ENCODE results near the gene CAP2.

The CAP2 gene

GRCh38 chr6:17474289-17474688 lies 80.9 kb downstream of the CAP2 start:
- DNase-seq (ENCODE audit: low read depth in 2 of 2): no peak

DNA sequence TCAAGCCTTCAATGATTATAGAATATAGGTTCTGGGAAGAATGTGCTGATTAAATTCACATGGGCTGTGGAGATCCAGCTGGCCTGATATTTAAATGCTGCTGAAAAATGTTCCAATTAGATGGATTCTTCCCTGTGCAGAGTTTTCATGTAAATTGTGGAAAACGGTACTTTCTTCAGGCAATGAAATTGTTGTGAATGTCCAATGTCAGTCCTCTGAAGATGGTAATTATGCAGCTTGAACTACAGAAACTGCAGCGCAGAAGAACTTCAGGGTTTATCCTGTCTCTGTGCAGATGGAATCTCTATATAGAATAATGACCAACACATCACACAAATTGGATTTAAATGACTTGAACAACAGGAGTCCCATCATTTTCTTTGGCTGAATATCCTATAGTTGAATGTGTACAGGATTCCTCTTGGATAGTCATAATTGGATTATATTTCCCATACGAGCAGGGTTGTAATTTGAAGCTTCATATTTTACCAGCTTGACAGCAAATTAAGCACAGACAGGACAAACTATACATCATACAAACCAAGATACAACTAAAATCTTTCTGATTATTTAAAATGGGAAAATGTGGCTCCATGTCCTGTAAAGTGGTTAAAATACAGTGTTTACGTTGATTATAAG lies 82.3 kb downstream of the CAP2 start:
- DNase-seq (ENCODE audit: low read depth in 2 of 2): no peak

DNA sequence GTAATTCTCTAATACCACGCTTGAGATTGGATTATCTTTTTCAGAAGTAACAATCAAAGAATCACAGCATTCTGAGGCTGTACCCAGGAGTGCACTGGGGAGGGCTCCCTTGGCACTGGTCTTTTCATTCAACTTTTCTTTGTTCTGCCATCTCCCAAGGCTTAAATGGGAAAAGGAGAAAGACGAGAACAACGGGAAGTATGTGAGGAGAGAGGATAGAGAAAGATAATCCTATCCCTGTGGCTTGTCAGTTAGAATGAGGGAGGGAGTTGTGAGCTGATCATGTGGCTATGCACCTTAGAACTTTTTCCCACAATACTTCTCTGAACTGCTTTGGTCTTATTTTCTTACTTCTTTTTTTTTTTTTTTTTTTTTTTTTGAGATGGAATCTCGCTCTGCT lies 83.1 kb downstream of the CAP2 start:
- no peak for DNase-seq (ENCODE audit: low read depth in 2 of 2)

DNA sequence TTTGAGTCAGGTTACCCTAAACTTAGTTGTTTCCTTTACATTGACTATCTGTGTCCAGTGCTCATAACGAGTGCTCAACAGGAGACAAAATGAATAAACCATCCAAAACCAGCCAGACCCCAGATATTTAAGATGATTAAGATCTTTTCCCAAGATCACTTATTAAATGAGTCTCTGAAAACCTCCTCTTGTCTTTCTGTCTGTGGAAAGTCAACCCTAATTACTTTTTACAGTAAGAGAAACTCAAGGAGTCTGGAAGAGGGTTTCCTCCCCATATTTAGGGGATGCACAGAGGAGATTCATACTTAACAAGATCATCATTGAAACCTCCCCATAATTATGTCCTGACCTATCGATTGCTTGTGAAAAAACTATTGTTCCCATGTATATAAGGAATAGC lies 84.0 kb downstream of the CAP2 start:
- DNase-seq (ENCODE audit: low read depth in 2 of 2): no peak

DNA sequence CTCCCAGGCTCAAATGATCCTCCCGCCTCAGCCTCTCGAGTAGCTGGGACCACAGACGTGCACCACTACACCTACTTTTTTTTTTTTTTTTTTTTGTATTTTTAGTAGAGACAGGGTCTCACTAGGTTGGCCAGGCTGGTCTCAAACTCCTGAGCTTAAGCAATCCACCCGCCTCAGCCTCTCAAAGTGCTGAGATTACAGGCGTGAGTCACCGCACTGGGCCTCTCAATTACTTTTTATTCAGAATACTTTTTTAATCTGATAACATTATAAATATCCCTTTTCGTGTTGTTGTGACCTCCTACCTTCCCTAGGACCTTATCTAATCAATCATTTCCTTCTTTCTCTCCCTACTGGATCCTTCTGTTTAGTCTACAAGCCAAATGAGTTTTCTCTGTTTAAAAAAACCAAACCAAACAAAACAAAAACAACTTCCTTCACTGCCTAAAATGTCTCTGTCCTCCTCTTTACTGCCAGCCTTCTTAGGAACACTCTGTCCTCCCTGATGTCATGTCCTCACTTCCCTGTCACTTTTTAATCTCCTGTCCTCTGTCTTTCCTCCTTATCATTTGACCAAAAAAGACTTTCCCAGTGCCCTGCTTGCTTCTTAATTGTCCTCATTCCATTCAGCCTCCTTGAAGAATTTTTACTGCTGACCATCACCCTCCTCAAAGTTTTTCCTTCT lies 85.0 kb downstream of the CAP2 start:
- DNase-seq (ENCODE audit: low read depth in 2 of 2): no peak

- DNase-seq (ENCODE audit: low read depth in 2 of 2): no peak
Observed at GRCh38 chr6:17478946-17479345, 85.6 kb downstream of the CAP2 start.

- DNase-seq (ENCODE audit: low read depth in 2 of 2): no peak
Observed at GRCh38 chr6:17480476-17480875, 87.1 kb downstream of the CAP2 start.

- DNase-seq (ENCODE audit: low read depth in 2 of 2): no peak
Observed at GRCh38 chr6:17482711-17483110, 89.3 kb downstream of the CAP2 start.

DNA sequence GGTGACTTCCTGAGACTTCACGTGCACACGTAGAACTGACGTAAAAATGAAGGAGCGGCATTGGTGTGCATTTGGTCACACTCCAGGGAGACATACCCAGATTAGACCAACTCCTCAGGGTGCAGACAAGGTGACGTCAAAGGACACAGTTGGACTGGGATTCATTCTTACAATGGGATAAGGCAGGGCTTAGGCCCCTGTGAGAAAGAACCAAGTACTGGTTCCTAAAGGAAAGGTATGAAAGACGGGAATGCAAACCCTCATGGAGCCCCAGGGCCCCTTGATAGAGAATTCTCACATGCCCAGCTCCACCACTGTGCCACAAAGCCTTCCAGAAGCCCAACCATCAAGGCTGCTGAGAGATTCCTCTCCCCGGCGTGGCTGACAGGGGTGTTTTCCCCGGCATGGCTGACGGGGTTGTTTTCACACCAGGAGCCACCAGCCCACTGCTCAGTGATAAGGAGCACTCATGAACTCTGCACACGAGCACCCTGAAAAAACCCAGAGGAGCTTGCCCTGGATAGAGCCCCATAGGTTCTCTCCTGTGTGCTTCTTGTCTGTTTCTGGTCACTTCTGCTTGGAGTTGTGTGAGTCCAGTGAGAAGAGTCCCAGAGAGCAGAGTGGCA lies 90.1 kb downstream of the CAP2 start:
- DNase-seq (ENCODE audit: low read depth in 2 of 2): no peak

- DNase-seq (ENCODE audit: low read depth in 2 of 2): no peak
Observed at GRCh38 chr6:17484201-17484849, 90.9 kb downstream of the CAP2 start.

DNA sequence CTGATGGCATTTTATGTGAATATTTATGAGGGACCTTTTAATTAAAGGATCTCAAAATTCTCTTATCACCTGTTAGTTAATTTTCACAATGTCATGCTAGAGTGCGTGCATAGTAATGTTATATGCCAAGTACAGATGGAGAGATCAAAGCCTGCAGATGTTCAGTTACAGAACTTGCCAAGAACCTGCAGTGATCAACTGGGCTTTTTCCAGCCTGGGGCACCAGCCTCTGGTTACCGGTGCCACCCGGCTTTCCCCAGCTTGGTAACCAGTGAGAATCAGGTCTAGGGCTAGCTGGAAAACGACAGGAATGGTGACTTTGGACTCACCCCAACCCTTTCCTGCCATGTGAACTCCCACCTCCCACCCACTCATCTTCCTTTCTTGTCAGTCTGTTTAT lies 91.8 kb downstream of the CAP2 start:
- DNase-seq (ENCODE audit: low read depth in 2 of 2): no peak

- no peak for DNase-seq (ENCODE audit: low read depth in 2 of 2)
Observed at GRCh38 chr6:17485946-17486345, 92.6 kb downstream of the CAP2 start.

GRCh38 chr6:17486680-17487079 lies 93.3 kb downstream of the CAP2 start:
- no peak for DNase-seq (ENCODE audit: low read depth in 2 of 2)

DNA sequence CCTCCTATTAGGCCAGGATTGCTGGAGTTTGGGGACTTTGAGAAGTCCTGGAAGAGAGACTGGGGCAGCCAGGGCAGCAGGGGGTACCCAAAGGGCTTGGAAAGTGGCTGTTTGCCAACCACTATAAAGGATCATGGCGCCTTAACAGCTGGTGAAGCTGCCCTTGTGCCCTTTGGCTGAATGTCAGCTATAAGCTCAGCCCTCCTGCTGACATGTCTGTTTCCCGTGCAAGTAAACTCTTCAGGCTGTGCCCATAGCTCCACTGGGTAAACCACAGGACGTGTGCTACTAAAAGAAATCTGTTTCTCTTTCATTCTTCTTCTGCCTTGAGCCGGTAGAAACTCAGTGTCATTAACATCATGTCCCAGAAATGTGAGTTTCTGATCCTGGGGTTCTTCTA lies 97.3 kb downstream of the CAP2 start:
- no peak for DNase-seq (ENCODE audit: low read depth in 2 of 2)

- no peak for DNase-seq (ENCODE audit: low read depth in 2 of 2)
Observed at GRCh38 chr6:17491416-17492142, 98.2 kb downstream of the CAP2 start.

DNA sequence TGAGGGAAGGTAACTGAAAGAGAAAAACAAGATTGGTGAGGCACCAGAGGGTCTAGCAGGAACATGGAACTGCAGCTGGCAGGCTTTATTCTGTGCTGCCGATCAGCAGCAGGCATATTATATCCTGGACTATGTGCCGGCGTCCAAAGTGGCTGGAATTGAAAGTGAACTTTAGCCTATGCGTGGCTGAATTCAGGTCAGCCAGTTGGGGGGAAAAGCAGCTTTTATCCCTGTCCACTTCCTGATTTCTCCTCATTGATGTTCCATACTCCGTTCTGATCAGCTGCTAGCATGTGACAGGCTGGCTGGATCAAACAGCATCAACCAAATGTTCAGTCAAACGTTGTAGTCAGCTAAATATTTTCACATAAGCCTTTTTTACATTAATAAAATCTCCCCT lies 99.0 kb downstream of the CAP2 start:
- DNase-seq (ENCODE audit: low read depth in 2 of 2): no peak

GRCh38 chr6:17493286-17493685 lies 99.9 kb downstream of the CAP2 start:
- no peak for DNase-seq (ENCODE audit: low read depth in 2 of 2)

- DNase-seq (ENCODE audit: low read depth in 2 of 2): no peak
Observed at GRCh38 chr6:17494177-17494576, 100.8 kb downstream of the CAP2 start.

DNA sequence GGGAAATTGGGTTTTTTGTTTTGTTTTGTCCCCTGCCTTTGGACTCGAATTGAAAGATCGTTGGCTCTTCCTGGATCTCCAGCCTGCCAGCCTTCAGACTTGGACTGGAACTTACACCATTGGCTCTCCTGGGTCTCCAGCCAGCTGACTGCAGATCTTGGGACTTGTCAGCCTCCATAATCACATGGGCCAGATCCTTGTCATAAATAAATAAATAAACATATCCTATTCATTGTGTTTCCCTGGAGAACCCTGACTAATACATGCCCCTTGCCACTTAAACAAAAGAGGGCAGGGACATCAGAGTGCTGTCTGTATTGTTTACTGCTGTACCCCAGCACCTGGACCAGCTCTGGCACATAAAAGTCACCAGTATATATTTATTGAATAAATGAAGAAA lies 101.5 kb downstream of the CAP2 start:
- no peak for DNase-seq (ENCODE audit: low read depth in 2 of 2)

- no peak for DNase-seq (ENCODE audit: low read depth in 2 of 2)
Observed at GRCh38 chr6:17497535-17498095, 104.2 kb downstream of the CAP2 start.

- no peak for DNase-seq (ENCODE audit: low read depth in 2 of 2)
Observed at GRCh38 chr6:17501442-17501841, 108.0 kb downstream of the CAP2 start.

All from stimulated activated CD4-positive, alpha-beta T cell treated with anti-CD3 and anti-CD28 coated beads, Interleukin-15, amount 100 ng/mL, for 48 hours (primary cell).